Activated CD8-positive, alpha-beta memory T cell treated with anti-CD3 and anti-CD28 coated beads, Interleukin-2, amount 50 U/mL, for 4 hours (primary cell): ENCODE data around the gene RNASEH2B.

Experiments used
- DNase-seq: peaks from one replicate; pipeline ENCODE4 v3.0.0-alpha.2; 2020

RNASEH2B gene

DNA sequence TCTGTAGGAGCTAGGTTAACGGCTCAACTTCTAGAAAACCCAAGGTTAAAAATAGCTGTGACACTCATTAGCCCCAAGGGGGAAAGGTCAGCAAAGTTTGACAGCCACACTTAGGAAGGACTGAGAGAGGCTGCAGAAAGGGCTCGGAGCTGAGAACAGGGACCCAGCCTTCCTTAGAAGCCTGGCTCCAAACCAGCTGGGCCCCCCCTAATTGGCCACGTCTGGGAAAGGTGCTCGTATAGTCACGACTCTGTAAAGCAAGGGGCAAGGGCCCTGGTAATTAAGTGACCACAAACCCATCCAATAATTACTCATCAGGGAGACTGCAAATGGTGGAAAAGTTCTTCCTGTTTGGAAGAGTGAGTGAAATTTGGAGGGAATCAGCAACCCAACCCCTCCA is 90.5 kb downstream of the RNASEH2B start:
- no peak for DNase-seq

DNA sequence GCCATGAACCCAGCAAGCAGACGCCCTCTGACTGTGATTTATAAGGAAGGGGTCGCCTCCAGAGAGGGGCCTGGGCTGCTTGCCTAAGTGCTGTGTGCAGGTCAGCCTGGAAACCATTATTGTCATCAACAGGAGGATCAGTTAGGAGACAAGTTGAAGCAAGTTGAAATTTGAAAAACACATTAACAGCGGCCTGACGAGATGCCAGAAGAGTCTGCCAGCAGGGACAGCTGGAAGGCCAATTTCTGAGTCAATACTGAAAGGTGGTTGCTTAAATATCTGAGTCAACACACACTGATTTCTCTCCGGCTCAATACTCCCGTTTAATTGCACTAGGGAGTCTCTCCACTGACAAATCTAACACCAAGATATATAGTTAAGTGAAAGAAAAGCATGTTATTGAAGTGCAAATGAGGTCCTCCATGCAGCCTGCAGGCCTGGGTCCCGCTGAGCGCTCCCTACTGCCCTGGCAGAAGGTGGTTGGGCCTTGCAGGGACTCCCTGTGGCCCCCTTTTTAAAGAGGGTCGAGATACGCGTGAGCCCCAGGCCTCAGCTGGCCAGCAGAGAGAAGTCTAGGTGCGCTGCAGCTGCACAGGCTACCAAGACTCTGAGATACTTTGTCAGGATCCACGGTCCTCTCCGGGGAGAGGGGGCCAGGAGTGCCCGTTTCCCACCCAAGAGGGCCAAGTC is 91.1 kb downstream of the RNASEH2B start:
- no peak for DNase-seq

DNA sequence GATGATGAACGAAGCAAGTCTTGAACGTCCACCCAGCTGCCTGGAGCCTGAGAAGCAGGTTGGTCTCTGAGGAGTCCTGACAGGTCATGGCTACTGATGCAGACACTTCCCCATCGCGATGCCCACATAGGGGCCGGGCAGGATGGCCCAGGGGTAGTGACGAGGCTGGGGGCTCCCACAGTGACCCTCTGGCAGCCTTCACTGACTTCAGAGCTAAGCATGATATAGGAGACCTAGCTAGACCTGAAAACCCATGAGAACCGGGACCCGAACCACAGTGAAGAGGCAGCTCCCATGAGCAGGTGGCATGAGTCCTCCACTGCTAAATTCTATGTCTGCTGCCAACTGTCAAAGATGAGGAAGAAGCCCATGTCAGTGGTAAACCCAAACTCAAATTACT is 91.7 kb downstream of the RNASEH2B start:
- DNase-seq: no peak

DNA sequence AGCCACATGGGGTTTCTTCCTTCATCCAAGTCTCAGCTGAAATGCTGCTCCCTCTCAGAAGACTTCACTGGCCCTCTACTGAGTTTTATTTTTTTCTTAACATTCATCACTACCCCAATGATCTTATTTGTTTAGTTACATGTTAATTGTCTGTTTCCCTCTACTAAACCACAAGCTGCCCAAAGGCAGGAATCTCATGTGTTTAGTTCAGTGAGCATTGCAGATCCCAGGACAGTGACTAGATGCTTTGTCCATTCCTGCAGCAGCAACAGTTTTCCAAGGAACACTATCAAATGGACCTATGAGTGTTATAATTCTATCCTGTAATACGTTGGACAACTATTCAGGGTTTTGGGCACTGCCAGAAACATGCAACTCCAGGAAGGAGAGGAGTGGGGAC is 93.1 kb downstream of the RNASEH2B start:
- no peak for DNase-seq

DNA sequence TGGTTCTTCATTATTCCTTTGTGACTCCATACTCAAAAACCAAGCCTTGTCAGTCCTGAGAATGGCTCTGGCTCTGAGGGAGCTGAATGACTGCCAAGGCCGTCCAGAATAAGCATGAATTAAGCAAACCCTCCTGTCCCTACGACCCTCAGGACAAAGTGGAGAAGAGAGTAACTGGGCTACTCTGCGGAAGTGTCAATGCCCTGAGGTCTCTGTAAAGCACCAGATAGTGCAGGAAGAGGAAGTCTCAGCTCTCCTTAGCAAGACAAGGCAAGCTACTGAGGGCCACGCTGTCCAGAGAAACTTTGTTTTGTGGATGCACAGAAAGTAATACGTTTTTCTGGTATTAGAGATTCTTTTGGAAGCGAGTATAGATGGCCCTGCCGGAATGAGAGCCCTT is 94.1 kb downstream of the RNASEH2B start:
- DNase-seq: no peak

DNA sequence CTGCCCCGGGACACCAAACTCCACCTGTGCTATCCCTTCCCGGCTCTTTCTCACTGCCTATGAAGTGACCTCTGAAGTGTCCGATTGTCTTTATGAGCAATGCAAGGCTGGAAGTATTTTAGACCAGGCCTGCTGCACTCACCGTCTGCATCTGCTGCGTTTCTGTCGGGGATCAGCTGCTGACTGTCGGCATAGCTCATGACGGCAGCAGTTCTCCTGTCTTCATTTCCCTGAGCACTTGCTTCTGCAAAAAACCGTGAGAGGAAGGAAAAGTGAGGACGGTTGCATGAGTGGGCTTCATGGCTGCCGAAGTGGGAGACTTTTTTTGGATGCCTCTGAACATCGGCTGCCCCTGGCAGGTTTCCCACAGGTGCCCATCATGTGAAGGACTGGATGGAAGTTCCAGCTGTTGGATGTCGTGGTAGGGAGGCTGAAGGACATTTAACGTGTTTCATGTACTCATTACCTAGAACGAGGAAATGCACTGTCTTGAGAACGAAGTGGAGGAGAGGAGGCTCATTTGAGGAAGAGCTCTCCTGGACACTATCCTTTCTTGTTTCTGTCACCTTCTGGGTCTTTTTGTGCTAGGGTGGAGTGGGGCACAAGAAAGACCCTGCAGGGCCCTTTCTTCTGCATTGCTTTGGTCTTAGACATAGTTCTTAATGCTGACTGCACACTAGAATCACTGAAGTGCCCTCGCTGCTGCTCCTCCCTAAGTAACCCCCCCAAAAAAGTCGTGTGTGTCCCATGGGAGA is 94.7 kb downstream of the RNASEH2B start:
- DNase-seq: no peak

DNA sequence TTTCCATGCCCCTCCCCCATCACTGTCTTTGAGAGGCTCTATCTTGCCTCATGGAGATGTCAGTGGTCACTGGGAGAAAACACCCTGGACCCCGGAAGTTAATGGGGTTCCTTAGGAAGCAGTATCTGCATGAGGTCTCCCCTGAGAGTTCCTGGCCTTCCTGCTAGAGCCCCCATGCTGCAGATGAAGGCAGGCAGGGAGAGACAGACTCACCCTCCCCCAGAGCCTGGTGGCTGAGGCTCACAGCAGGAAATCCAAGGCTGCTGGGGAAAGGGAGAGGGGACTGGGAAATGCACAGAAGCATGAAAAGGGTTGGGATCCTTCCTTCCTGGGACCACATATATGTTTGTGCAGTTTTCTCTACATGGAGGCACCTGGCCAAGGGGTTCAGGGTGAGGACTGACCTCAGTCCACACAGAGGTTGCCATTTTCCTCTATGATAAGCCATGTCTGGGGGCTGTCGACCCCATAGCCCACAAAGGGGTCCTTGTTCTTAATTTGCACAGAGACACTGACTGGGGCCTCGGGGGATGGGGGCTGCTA is 95.4 kb downstream of the RNASEH2B start:
- no peak for DNase-seq

DNA sequence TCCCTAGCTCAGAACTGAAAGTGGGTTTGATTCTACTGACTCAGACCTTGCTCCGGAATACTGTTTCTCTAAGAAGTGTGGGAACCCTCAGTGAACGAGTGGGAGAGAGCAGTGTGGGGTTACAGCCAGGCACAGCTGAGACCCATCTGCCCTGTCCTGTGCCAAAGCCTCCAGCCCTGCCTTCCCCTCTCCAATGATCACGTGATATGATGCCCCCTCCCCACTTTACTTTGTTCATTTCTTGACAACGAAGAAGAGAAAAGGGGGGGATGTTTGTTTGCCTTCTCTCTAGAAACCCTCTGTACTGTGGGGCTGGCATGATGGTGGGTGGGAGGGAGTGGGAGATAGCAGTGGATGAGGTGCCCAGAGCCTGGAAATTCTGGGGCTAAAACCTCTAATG is 96.0 kb downstream of the RNASEH2B start:
- no peak for DNase-seq
